Kidney (tissue), 14 donors: ENCODE data around the gene BARD1. TPM values are rescaled to one million over a fixed set of nuclear protein-coding genes. Genes with fewer than 3 reads are reported as not detected.

ENCODE experiments used
- DNase-seq, 5 donors: peaks; one replicate each; pipeline ENCODE4 v3.0.0-alpha.2; 2013 to 2020
- FAIRE-seq: peaks from 2 replicates; lab custom pipeline; 2012; peaks lifted over from hg19 to GRCh38; lab: Jason Lieb, UNC
- H3K27ac ChIP-seq, 2 donors: one replicate each; pipeline ENCODE4 v1.7.0; 2013; ENCODE audit warnings: low read depth in 2 of 2, low read length in 2 of 2, inconsistent platforms in 1 of 2
- H3K27me3 ChIP-seq: one replicate; pipeline ENCODE4 v1.7.1; 2013; ENCODE audit warnings: low read length, inconsistent platforms; ENCODE audit not compliant: control insufficient read depth, insufficient read depth
- H3K36me3 ChIP-seq, 3 donors: one replicate each; pipeline versions ENCODE4 v1.7.0 to v1.7.1; 2013; ENCODE audit warnings: low read length in 3 of 3, control low read depth in 1 of 3, inconsistent platforms in 1 of 3; ENCODE audit not compliant: insufficient read depth in 3 of 3, control insufficient read depth in 2 of 3
- H3K4me1 ChIP-seq, 3 donors: one replicate each; pipeline versions ENCODE4 v1.7.0 to v1.7.1; 2013; ENCODE audit warnings: low read length in 3 of 3, inconsistent platforms in 1 of 3, low read depth in 1 of 3; ENCODE audit not compliant: control insufficient read depth in 2 of 3, insufficient read depth in 2 of 3
- H3K4me3 ChIP-seq, 3 donors: one replicate each; pipeline versions ENCODE4 v1.7.0 to v1.8.1; 2013; ENCODE audit warnings: low read length in 3 of 3, control low read depth in 1 of 3, inconsistent platforms in 1 of 3
- H3K9ac ChIP-seq, 3 donors: one replicate each; pipeline versions ENCODE4 v1.7.0 to v1.7.1; 2013; ENCODE audit warnings: low read length in 3 of 3, control low read depth in 1 of 3, inconsistent platforms in 1 of 3
- H3K9me3 ChIP-seq, 3 donors: one replicate each; pipeline versions ENCODE4 v1.7.0 to v1.7.1; 2013; ENCODE audit warnings: low read length in 3 of 3, control low read depth in 1 of 3, inconsistent platforms in 1 of 3; ENCODE audit not compliant: control insufficient read depth in 2 of 3, insufficient read depth in 1 of 3
- CTCF ChIP-seq: IDR thresholded peaks from 3 replicates; pipeline ENCODE4 v1.5.1; 2012; ENCODE audit warnings: mild to moderate bottlenecking, moderate library complexity, borderline replicate concordance; ENCODE audit not compliant: insufficient read depth; ENCODE audit errors: extremely low read depth
- intact Hi-C: fragments of 100-400 bp; cut with DNase I; formaldehyde crosslinking; loops from one replicate; pipeline ENCODE4 v1.11.1; 2022
- polyA plus RNA-seq: library from polyadenylated mRNA; stranded (reverse); fragments of 350-450 nt; fragmentation: Illumina TruSeq; extraction: RNeasy Lipid Tissue Mini Kit (QIAGEN cat#74804); gene quantifications from one replicate; pipeline ENCODE4 v1.2.3, GENCODE V29; 2014; ENCODE audit warnings: low read depth, low replicate concordance; ENCODE audit not compliant: insufficient read depth
- total RNA-seq: library from RNA; stranded (reverse); fragmentation: NEBNext Ultra II Directional; extraction: Animal tissue kit (Norgen Biotek cat#: 25700); gene quantifications from one replicate; pipeline ENCODE4 v1.2.1, GENCODE V29; 2021
- donor health status: control.
- donor health status: control.
- donor health status: control.
- donor health status: control.
- donor health status: control.
- donor health status: DM: yes; HTN: yes; CAD: no.
- donor health status: Normal renal cell carcinoma (clear cell type).

BARD1 gene
- total and polyA plus RNA-seq, 2 donors from 2014 or later, result 0.90 to 9.8 TPM

GRCh38 chr2:214830794-214831346 is 21.4 kb upstream of the BARD1 start:
- Histone ChIP-seq H3K4me1 (no peaks in the 10 kb centered on the region), H3K27me3 (no peaks in the 10 kb centered on the region), H3K27ac (no peak overlapping the region), H3K9ac (no peak overlapping the region), H3K9me3 (no peaks in the 10 kb centered on the region), H3K36me3 (no peaks in the 10 kb centered on the region), H3K4me3 (no peak overlapping the region)
- DNase-seq (no peak), FAIRE-seq (no peak)
- intact Hi-C loops, result no loop called here
- TF ChIP-seq CTCF, result no peak

- peak in 2 of 5 donors; percentile 40 to 65 for DNase-seq
- Histone ChIP-seq H3K27me3 (no peaks in the 10 kb centered on the region), H3K9ac (no peak overlapping the region), H3K4me3 (no peak overlapping the region), H3K36me3 (no peaks in the 10 kb centered on the region), H3K27ac (no peak overlapping the region), H3K4me1 (no peaks in the 10 kb centered on the region), H3K9me3 (no peaks in the 10 kb centered on the region)
- intact Hi-C loops, result no loop called here
- no peak for FAIRE-seq
- TF ChIP-seq CTCF, result no peak
Observed at GRCh38 chr2:214816008-214816533, 6.6 kb upstream of the BARD1 start.

GRCh38 chr2:214810671-214811070 is 1.2 kb upstream of the BARD1 start:
- intact Hi-C loops, result no loop called here
- Histone ChIP-seq H3K4me1 (peaks cover 0 to 3% (median 0%) of the 10 kb centered on the region in 3 donors), H3K9ac (peak overlapping the region in 2 of 3 donors; percentile 75 to 91), H3K27ac (no peak overlapping the region), H3K4me3 (peak overlapping the region; percentile 68 to 92 (median 88)), H3K27me3 (no peaks in the 10 kb centered on the region), H3K36me3 (no peaks in the 10 kb centered on the region), H3K9me3 (no peaks in the 10 kb centered on the region)
- no peak for FAIRE-seq
- peak in 3 of 5 donors; percentile 22 to 69 (median 59) for DNase-seq
- TF ChIP-seq CTCF, result no peak
